ENCODE results near the gene MRPS31. TPM values are rescaled to one million over a fixed set of nuclear protein-coding genes. Genes with fewer than 3 reads are reported as not detected.

The MRPS31 gene
- total and polyA plus RNA-seq, 2 donors (not counting 1 experiment from before 2014, with no cell fraction given), result 20.5 to 34.4 TPM

Small RNA genes lying within 50 kb of the gene (small RNA-seq; reads per million reads assigned to genes)
- gene MIR320D1 (ENCODE audit: insufficient read length, low read depth, low replicate concordance), result not detected
- gene MIR621 (ENCODE audit: insufficient read length, low read depth, low replicate concordance), result not detected
- gene RF00017 (ENCODE audit: insufficient read length, low read depth, low replicate concordance), result not detected

Other genes with a start within 250 kb of the MRPS31 start
- gene FOXO1, start 104.5 kb downstream of the MRPS31 start, total RNA-seq, result 77.9 and 83.1 TPM in 2 replicates
- gene FOXO1, start 104.5 kb downstream of the MRPS31 start, polyA plus RNA-seq, result 22.8 and 41.1 TPM in 2 replicates
- 3.8 and 4.5 TPM in 2 replicates for gene SLC25A15, start 18.4 kb upstream of the MRPS31 start, total RNA-seq
- 1.9 and 2.4 TPM in 2 replicates for gene SLC25A15, start 18.4 kb upstream of the MRPS31 start, polyA plus RNA-seq
- gene ELF1, start 248.1 kb upstream of the MRPS31 start, total RNA-seq, result 185 and 186 TPM in 2 replicates
- gene ELF1, start 248.1 kb upstream of the MRPS31 start, polyA plus RNA-seq, result 62.0 and 105 TPM in 2 replicates

Measured in B cell (primary cell).